ENCODE data around the gene SLIT3.

- no peak for TF ChIP-seq TGIF2 (CRISPR knock-in tag; IDR thresholded peaks at IDR 0.05)
- no peak for TF ChIP-seq BRCA1 (IDR thresholded peaks at IDR 0.05)
- no peak for TF ChIP-seq BRCA1 (CRISPR knock-in tag; IDR thresholded peaks at IDR 0.05)
- no peak for TF ChIP-seq ETV5 (CRISPR knock-in tag; IDR thresholded peaks at IDR 0.05; ENCODE audit: low read depth)
- no peak for TF ChIP-seq RFX5 (IDR thresholded peaks at IDR 0.05; ENCODE audit: low read depth, low read length)
- TF ChIP-seq JUND (IDR thresholded peaks at IDR 0.05; ENCODE audit: borderline replicate concordance, low read depth, low read length) = no peak
- no peak for TF ChIP-seq JUND (tag; IDR thresholded peaks at IDR 0.05; ENCODE audit: borderline replicate concordance, low read depth, low read length)
- TF ChIP-seq POLR2AphosphoS5 (IDR thresholded peaks at IDR 0.05; ENCODE audit: control insufficient read depth, insufficient read depth, low read depth, low read length) = no peak
- no peak for TF ChIP-seq FOS (IDR thresholded peaks at IDR 0.05; ENCODE audit: extremely low read depth, insufficient read length)
Observed at GRCh38 chr5:169022718-169023117, 278.2 kb downstream of the SLIT3 start.
